Renal pelvis (tissue), 4 donors: Measurements from ENCODE around the gene CYB561A3. TPM values are rescaled to one million over a fixed set of nuclear protein-coding genes. Genes with fewer than 3 reads are reported as not detected.
A peak's percentile ranks its signal among the peaks of the same experiment; 100 is the strongest.

Experiments
- DNase-seq: peaks from one replicate; pipeline ENCODE4 v3.0.0-alpha.2; 2013
- polyA plus RNA-seq, 3 donors: library from polyadenylated mRNA; unstranded; fragments of 120-200 nt; gene quantifications; one replicate each; pipeline ENCODE4 v1.2.1, GENCODE V29; 2013; ENCODE audit not compliant: insufficient read length in 3 of 3

CYB561A3 gene
- polyA plus RNA-seq, 3 donors, result 27.0 to 33.2 (median 32.3) TPM

GRCh38 chr11:61349189-61349751 lies 12.4 kb downstream of the CYB561A3 start:
- DNase-seq, result no peak

GRCh38 chr11:61347916-61348461 lies 13.7 kb downstream of the CYB561A3 start:
- DNase-seq, result no peak

GRCh38 chr11:61345954-61346843 lies 15.5 kb downstream of the CYB561A3 start:
- no peak for DNase-seq

- no peak for DNase-seq
Observed at GRCh38 chr11:61345170-61345610, 16.5 kb downstream of the CYB561A3 start.

GRCh38 chr11:61343792-61344745 lies 17.6 kb downstream of the CYB561A3 start:
- DNase-seq, result no peak

GRCh38 chr11:61342207-61342803 lies 19.4 kb downstream of the CYB561A3 start:
- no peak for DNase-seq

- DNase-seq, result no peak
Observed at GRCh38 chr11:61341706-61342105, 20.0 kb downstream of the CYB561A3 start.

- DNase-seq, result no peak
Observed at GRCh38 chr11:61340979-61341378, 20.7 kb downstream of the CYB561A3 start.

- no peak for DNase-seq
Observed at GRCh38 chr11:61339490-61339878, 22.2 kb downstream of the CYB561A3 start.

GRCh38 chr11:61338783-61339489 lies 22.7 kb downstream of the CYB561A3 start:
- DNase-seq, result no peak

- no peak for DNase-seq
Observed at GRCh38 chr11:61337706-61338470, 23.8 kb downstream of the CYB561A3 start.

- DNase-seq, result peak; percentile 75
Observed at GRCh38 chr11:61336171-61336935, 25.3 kb downstream of the CYB561A3 start.

GRCh38 chr11:61335355-61335710 lies 26.3 kb downstream of the CYB561A3 start:
- no peak for DNase-seq

- no peak for DNase-seq
Observed at GRCh38 chr11:61334434-61335354, 27.0 kb downstream of the CYB561A3 start.

- no peak for DNase-seq
Observed at GRCh38 chr11:61333550-61334433, 27.9 kb downstream of the CYB561A3 start.

GRCh38 chr11:61332797-61333549 lies 28.7 kb downstream of the CYB561A3 start, which contains the start of the genes DDB1 and TKFC:
DDB1 (minus strand) TSS chr11:61333105; CDS start chr11:61332968, 137 bp downstream.
TKFC (plus strand) TSS chr11:61333228; CDS start chr11:61334729, 1,501 bp downstream.
- peak; percentile 94 for DNase-seq
